ENCODE results near the gene IFITM5.

DNA sequence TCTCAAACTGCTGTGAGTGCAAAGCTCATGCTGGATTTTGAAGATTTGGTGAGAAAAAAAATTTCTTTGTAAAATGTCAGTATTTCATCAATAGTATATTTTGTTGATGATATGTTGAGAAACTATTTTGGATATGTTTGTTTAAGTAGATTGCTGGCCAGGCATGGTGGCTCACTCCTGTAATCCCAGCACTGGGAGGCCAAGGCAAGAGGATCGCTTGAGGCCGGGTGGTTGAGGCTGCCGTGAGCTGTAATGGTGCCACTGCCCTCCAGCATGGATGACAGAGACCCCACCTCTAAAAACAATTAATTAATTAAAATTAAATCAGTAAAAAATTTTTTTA, 28.2 kb upstream of the IFITM5 start:
- TF ChIP-seq, protein P1, sequence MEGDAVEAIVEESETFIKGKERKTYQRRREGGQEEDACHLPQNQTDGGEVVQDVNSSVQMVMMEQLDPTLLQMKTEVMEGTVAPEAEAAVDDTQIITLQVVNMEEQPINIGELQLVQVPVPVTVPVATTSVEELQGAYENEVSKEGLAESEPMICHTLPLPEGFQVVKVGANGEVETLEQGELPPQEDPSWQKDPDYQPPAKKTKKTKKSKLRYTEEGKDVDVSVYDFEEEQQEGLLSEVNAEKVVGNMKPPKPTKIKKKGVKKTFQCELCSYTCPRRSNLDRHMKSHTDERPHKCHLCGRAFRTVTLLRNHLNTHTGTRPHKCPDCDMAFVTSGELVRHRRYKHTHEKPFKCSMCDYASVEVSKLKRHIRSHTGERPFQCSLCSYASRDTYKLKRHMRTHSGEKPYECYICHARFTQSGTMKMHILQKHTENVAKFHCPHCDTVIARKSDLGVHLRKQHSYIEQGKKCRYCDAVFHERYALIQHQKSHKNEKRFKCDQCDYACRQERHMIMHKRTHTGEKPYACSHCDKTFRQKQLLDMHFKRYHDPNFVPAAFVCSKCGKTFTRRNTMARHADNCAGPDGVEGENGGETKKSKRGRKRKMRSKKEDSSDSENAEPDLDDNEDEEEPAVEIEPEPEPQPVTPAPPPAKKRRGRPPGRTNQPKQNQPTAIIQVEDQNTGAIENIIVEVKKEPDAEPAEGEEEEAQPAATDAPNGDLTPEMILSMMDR (IDR thresholded peaks at IDR 0.05; ENCODE audit: low read depth, low read length, poor library complexity, severe bottlenecking), result no peak
- TF ChIP-seq EZH2phosphoT487 (IDR thresholded peaks at IDR 0.05; ENCODE audit: borderline replicate concordance, low read length), result no peak

Data from DOHH2 (cell line).